HG02840 (cell line): ENCODE data around the gene NACC2.
"Not testable (repeated sequence)": the region's sequence is repeated elsewhere in the genome, so short reads cannot be mapped to it uniquely, and the experiment has no call there.

Source experiments
- ATAC-seq: cut with Tn5 transposase; IDR thresholded peaks from one replicate; pipeline ENCODE4 v1.9.1; 2021; ENCODE audit warnings: mild to moderate bottlenecking, moderate library complexity, moderate number of reproducible peaks; ENCODE audit not compliant: unreplicated experiment, low FRiP score

Gene NACC2

GRCh38 chr9:136026943-136027289, 68.2 kb downstream of the NACC2 start:
- ATAC-seq, result not testable (repeated sequence)

DNA sequence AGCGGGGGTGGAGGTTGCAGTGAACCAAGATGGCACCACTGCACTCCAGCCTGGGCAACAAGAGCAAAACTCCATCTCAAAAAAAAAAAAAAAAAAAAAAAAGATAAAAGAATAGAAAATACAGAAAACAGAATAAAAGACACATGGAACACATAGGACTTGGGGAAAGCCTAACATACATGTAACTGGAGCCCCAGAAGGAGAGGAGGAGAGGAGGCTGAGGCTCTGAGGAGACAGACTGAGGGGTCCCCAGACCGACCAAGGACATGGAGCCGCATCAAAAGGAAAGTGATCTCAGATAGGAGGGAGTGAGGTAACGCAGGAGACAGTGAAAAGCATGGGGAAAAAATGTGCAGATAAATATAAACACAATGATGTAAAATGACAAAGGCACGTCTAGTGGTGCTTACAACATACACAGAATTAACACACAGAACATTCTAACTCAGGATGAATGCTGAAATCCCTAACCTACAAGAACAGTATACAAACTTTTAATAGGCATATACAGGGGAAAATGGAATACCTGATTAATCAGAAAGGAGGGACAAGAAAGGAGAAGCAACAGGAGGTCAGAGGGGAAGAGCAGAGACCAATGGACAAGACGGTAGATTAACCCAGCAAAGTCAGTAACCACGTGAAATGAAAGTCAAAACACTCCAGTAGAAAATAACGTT, 68.7 kb downstream of the NACC2 start:
- no peak for ATAC-seq

DNA sequence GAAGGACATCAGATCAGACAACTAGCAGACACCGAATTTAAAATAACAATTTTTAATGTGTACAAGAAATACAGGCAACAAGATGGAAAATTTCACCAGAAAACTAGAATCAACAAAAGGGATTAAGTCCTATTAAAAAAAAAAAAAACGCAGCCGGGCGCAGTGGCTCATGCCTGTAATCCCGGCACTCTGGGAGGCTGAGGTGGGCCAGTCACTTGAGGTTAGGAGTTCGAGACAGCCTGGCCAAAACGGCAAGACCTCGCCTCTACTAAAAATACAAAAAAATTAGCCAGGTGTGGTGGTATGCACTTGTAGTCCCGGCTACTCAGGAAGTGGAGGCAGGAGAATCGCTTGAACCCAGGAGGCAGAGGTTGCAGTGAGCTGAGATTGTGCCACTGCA, 69.6 kb downstream of the NACC2 start:
- ATAC-seq, result no peak

DNA sequence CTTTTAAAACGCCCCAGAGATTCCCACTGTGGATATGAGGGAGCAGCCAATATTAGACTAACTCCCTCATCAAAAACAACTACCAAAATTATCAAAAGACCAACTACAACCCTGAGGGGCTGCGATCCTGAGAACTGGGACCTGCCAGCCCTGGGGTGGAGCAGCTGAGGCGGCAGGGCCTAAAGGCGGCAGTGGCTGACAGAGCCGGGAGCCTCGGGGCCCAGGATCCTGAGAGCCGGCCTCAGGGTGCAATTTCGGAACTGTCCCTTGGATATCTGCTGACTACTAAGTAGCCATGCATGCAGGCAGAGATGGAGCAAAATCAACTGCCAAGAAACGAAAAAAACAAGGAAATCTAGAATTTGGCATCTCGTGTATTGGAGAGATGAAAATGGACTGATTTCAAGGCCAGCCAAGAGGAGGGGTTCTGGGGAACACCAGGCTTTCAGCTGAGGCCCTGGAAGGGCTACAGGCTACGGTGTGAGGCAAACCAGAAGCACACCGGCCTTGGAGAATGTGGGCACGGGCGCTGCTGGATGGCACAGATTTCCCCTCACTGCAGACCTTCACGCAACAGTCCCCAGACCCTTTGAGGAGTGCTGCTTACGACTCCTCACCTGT, 70.3 kb downstream of the NACC2 start:
- ATAC-seq, result no peak

- ATAC-seq, result no peak
Observed at GRCh38 chr9:136024286-136024685, 70.8 kb downstream of the NACC2 start.

DNA sequence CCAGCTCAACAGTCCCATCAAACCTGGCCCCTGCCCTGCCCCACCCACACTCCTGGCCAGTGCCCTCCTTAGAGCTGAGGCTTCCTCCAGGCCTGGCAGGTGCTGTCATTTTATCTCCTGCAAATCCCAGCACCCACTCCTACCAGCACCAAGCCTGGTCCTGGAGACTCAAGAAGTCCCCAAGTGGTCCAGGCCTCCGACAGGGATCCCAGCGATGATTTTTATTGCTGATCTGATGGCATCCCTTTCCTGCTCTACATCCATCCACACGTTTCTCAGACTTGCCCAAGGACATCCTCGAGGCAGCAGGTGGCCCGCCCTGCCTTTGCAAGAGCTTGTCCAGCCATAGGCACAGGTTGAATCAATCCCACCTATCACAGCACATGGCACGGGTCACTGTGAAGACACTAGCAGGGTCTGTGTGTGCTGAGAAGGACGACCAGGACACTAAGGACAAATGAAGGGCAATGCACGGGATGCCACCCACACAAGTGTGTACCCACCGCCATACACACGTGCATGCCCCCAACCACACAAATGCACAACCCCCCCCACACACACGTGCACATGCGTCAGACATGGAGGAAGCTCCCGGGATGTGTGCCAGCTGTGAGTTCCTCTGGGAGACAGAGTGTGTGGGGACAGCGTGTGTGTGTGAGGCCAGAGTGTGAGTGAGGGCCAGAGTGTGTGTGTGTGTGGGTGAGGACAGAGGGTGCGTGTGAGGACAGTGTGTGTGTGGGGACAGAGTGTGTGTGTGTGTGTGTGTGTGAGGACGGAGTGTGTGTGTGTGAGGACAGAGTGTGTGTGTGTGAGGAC, 71.5 kb downstream of the NACC2 start:
- no peak for ATAC-seq

- ATAC-seq, result no peak
Observed at GRCh38 chr9:136022731-136023409, 72.2 kb downstream of the NACC2 start.

DNA sequence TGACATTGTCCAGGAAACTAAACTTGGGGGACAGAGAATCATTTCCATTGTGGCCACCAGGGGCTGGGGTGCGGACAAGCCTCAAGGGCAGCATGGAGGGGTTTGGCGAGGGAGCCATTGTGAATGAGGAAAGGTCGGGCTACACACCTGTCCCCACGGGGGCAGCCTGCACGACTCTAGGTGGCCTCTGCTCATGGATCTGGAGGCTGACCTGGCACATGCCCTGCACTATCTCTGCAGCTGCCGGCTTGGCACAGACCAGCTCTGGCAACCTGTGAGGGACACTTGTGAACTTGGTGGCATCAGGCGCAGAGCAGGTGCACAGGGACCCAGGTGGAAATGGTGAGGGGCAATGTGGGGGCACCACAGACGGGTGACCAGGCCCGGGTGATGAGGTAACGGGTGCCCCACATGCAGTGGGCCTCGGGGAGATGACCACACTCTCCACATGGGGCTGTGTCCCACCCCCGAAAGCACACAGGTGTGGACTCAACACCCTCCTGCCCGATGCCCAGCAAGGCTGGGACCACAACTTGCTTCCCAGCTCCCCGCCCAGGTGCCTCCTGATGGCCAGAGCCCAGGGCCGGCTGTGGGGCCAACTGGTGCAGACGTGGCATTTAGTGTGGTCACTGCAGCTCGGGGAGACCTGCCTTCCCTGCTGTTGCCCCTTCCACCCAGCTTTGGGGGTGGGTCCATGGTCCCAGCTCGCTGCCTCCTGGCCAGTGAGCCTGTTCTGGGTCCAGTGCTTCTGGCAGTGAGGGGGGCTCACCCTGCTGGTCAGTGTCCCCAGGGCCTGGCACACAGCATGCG, 73.0 kb downstream of the NACC2 start:
- no peak for ATAC-seq

GRCh38 chr9:136021171-136021871, 73.8 kb downstream of the NACC2 start:
- no peak for ATAC-seq

DNA sequence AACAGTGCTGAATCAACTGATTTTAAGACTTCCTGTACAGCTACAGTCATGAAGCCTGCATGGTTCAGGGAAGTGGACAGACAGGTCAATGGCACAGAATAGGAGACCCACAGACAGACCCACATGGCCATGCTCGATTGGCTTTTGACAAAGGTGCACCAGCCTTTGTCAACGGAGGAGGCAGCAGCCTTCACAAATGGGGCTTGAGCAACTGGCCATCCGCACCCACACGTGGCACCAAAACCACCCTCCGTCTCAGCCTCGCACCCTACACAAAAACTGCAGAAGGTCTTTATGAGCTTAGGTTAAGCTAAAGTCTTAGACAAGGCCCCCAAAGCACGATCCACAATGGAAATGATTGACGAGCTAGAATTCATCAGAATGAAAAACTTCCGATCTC, 74.4 kb downstream of the NACC2 start:
- ATAC-seq, result no peak

DNA sequence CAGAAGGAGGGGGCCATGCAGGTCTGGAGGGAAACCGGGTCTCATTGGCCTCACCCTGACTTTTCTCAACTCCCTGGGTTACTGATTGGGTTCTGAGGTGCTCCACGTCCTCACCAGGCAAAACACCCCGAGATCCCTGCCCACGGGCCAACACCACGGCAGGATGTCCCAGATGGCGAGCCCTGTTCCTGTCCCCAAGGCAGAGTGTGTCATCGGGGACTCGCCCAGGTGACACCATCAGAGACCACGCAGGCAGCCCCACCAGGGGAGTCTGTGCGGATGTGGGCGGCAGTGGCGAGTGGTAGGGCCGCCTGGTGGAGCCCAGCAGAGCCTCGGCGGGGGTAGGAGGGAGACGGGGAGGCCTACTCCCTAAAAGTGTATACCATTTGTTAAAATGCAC, 74.9 kb downstream of the NACC2 start:
- ATAC-seq, result no peak

- ATAC-seq, result no peak
Observed at GRCh38 chr9:136019681-136020060, 75.4 kb downstream of the NACC2 start.

DNA sequence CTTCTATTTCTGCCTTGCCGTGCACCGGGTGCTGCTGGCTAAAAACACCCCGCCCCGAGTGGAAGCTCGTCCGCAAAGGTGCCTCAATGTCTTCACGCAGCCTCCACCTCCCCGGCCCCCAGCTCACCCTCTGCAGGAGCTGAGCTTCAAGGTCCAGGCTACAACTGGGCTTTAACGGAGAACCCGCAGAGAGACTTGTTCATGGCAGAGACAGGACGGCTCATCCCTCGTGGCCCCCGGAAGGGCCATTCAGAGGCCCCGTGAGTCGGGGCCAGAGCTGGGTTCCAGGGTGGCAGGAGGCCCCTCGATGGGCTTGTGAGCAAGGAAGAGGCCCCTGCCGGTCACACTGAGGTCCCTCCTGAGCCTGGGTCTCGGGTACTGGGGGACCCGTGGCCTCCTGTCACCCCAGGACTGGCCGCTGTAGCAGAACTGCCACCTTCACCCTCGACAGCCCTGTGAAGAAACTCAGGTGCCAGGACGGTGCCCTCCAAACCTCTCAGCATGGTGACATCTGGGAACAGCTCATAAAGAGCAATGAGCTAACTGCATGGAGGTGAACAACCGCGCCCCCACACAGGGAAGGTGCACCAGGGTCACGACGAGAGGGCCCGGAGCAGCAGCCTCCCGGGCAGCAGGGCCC, 75.9 kb downstream of the NACC2 start:
- ATAC-seq, result no peak

DNA sequence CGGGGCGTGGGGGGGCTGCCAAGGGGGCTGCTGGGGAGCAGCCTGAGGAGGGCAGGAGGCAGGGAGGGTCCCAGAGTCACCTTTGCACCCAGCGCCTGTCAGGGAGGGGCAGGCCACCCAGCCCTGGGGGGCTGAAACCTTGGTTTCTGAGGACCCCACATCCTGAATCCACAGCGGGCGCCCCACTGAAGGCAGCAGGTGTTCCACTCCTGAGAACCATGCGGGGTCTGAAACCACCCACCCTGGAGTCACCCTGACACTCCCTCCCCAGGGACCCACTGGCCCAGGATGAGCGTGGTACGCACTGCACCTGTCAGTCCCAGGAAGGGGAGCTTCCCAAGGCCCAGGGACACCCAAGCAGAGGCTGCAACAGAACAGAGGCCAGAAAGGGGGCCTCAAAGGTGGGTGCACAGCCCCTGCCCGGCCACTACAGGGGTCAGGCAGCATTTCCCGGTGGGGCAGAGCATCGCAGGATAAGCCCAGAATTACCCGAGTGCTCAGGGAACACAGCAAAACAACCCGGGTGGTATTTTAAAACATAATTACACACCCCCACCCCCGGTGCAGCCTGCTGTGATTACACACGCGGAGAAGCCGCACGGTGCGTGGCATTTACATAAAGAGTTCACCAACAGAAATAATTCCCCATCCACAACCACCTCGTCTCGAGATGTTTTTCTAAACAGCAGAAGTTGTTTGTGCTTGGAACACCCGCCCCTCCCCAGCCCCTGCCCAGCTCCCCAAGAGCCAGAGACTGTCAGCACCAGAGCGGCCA, 76.6 kb downstream of the NACC2 start:
- ATAC-seq, result no peak

GRCh38 chr9:136017289-136018190, 77.5 kb downstream of the NACC2 start:
- no peak for ATAC-seq

DNA sequence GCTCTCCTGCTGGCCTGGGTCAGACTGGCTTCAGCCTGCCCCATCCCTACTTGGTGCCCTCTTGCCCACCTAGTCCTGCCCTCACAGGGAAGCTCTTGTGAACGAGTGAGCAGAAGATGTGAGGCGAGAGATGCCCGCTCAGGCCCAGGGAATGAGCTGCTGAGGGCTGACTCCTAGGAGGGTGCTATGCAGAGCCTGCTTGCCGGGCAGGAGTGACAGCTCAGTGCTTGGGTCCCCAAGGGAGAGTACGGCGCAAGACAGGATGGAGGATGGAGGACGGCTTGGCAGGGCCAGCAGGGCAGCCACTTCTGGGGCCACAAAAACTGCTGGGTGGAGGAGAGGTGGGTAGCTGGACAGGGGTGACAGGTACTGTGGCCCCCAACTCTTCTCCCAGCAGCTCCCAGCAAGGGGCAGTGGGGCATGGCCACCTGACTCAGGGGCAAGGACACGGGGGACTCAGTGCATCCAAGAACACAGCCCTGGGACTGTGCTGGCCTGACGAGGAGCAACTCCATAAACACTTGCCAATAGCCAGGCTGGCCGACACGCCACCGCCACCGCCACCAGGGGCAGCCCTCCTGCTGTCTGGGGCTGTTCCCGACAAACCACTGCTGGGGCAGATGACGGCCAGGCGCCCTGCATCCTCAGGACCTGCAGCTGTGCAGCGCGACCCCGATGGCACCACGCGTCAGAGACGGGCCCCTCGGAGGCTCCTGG, 78.4 kb downstream of the NACC2 start:
- ATAC-seq, result no peak
